ENCODE data around the gene GRB7. TPM values are rescaled to one million over a fixed set of nuclear protein-coding genes. Genes with fewer than 3 reads are reported as not detected.

The GRB7 gene
- total and polyA plus RNA-seq, 10 of the 15 experiments (the other 5 are each of a cell fraction or from before 2014, with no cell fraction given) = 0.05 to 0.34 (median 0.19) TPM; not detected in 4

DNA sequence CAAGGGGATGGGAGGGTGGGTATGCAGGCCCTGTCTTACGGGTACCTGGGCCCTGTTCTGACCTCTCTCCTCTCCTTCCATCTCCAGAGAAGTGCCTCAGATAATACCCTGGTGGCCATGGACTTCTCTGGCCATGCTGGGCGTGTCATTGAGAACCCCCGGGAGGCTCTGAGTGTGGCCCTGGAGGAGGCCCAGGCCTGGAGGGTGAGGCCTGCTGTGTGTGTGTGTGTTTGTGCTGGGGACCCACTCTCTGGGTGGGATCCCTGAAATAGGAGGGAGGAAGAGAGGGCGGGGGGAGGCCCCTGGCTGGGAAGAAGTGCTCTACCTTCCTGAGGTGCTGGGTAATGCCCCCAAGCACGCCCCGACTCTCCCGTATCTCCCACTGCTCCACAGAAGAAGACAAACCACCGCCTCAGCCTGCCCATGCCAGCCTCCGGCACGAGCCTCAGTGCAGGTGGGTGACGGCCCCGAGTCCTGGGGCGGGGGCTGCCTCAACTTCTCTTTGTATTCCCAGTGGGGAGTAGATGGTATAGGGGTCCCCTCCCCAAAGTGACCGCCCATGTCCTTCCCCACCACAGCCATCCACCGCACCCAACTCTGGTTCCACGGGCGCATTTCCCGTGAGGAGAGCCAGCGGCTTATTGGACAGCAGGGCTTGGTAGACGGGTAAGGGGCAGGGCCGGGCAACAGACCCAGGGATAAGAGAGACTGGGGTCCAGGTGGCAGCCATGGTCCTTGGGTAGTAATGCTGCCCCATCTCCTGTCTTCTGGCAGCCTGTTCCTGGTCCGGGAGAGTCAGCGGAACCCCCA, 7.8 kb downstream of the GRB7 start:
- H3K79me2 ChIP-seq (ENCODE audit: control insufficient read depth, insufficient read depth, low read length) = no peaks in the 10 kb centered on the region
- H2AFZ ChIP-seq (ENCODE audit: control insufficient read depth, low read depth, low read length) = no peak overlapping the region
- WGBS (ENCODE audit: insufficient coverage, insufficient replicate concordance, low lambda C conversion rate, missing lambda C conversion rate) = 62% methylated on average over 22 of the region's 23 CpGs
- TF ChIP-seq RUNX3 (IDR thresholded peaks at IDR 0.05; ENCODE audit: low read length) = no peak
- no peak for TF ChIP-seq PAX5 (IDR thresholded peaks at IDR 0.05; ENCODE audit: borderline replicate concordance, low read depth, low read length)
- TF ChIP-seq POLR2AphosphoS2 (IDR thresholded peaks at IDR 0.05; ENCODE audit: low read depth, low read length) = no peak
- no peak for TF ChIP-seq EZH2 (IDR thresholded peaks at IDR 0.05; ENCODE audit: borderline replicate concordance, control insufficient read depth, low read depth, low read length)
- TF ChIP-seq ZBTB33 (IDR thresholded peaks at IDR 0.05) = no peak
- no peak for TF ChIP-seq RAD21 (IDR thresholded peaks at IDR 0.05; ENCODE audit: insufficient read depth, low read depth, low read length)
- no peak for TF ChIP-seq E4F1 (IDR thresholded peaks at IDR 0.05; ENCODE audit: borderline replicate concordance, partially characterized antibody)
- TF ChIP-seq MTA2 (IDR thresholded peaks at IDR 0.05; ENCODE audit: low read depth) = no peak
- no peak for TF ChIP-seq FOS (IDR thresholded peaks at IDR 0.05; ENCODE audit: borderline replicate concordance, extremely low read depth, insufficient read length)
- no peak for TF ChIP-seq HDAC2 (IDR thresholded peaks at IDR 0.05)
- TF ChIP-seq BHLHE40 (IDR thresholded peaks at IDR 0.05; ENCODE audit: borderline replicate concordance in 1 of 2, low read depth in 2 of 2, low read length in 1 of 2) = no peak
- TF ChIP-seq NFYA (IDR thresholded peaks at IDR 0.05; ENCODE audit: borderline replicate concordance, low read depth, low read length) = no peak
- no peak for TF ChIP-seq FOXK2 (IDR thresholded peaks at IDR 0.05)
- no peak for TF ChIP-seq RBBP5 (conservative IDR thresholded peaks at IDR 0.05)
- no peak for TF ChIP-seq MYB (IDR thresholded peaks at IDR 0.05; ENCODE audit: borderline replicate concordance, low read depth, low read length)
- TF ChIP-seq SMC3 (IDR thresholded peaks at IDR 0.05; ENCODE audit: borderline replicate concordance, low read length) = no peak
- TF ChIP-seq PML (IDR thresholded peaks at IDR 0.05; ENCODE audit: low read length) = no peak
- no peak for TF ChIP-seq STAT3 (IDR thresholded peaks at IDR 0.05; ENCODE audit: low read depth, low read length)
- no peaks in the 10 kb centered on the region for H3K9me3 ChIP-seq (replicated peaks; ENCODE audit: control insufficient read depth, insufficient read depth, low read length)
- in situ Hi-C loops (cut with MboI) = no loop called here
- CTCF ChIA-PET = interaction anchor here (0.7 to 1.4 kb wide), 4 partner anchors 7 to 124 kb away, joined by 3 to 4 read pairs (median 3); no protein-coding TSS in a partner anchor
- H3K9ac ChIP-seq (ENCODE audit: control insufficient read depth, insufficient read depth, low read length) = no peak overlapping the region
- DNase-seq (ENCODE audit: low read depth, low spot score) (no peak), FAIRE-seq (no peak), ATAC-seq (no peak)
- no peak overlapping the region for H3K4me2 ChIP-seq (ENCODE audit: control insufficient read depth, insufficient read depth)
- no TSS peak for BruUV-seq (replicated peaks)
- H3K27me3 ChIP-seq (replicated peaks in 1 of 2; ENCODE audit: control insufficient read depth in 2 of 2, insufficient read depth in 2 of 2, low read length in 1 of 2) = no peaks in the 10 kb centered on the region; a peak in 2 of 4 replicates
- no peaks in the 10 kb centered on the region for H3K36me3 ChIP-seq (ENCODE audit: control insufficient read depth in 2 of 2, insufficient read depth in 2 of 2, low read length in 1 of 2)
- no peaks in the 10 kb centered on the region for H4K20me1 ChIP-seq (ENCODE audit: control insufficient read depth, insufficient read depth)
- POLR2A ChIA-PET = interaction anchor here (0.6 to 0.7 kb wide), 2 partner anchors 17 to 58 kb away, joined by 3 to 4 read pairs; no protein-coding TSS in a partner anchor
- intact Hi-C loops (cut with micrococcal nuclease; ENCODE audit: unreplicated experiment) = no loop called here
- no peaks in the 10 kb centered on the region for H3K4me1 ChIP-seq (ENCODE audit: control insufficient read depth, insufficient read depth, low read length)
- RAD21 ChIA-PET (ENCODE audit: unreplicated experiment) = no interaction called here
- H3K4me3 ChIP-seq = no peak overlapping the region
- H3K27ac ChIP-seq (ENCODE audit: control insufficient read depth, insufficient read depth) = no peak overlapping the region
- SMC1A ChIA-PET (ENCODE audit: uncharacterized antibody, unreplicated experiment) = interaction anchor here (1.6 kb wide), 1 partner anchor 47 kb away, joined by 3 read pairs; no protein-coding TSS in a partner anchor
